ENCODE measurements around the gene WNT7B.
A peak's percentile ranks its signal among the peaks of the same experiment; 100 is the strongest.
"Not testable (repeated sequence)": the region's sequence is repeated elsewhere in the genome, so short reads cannot be mapped to it uniquely, and the experiment has no call there.

Gene WNT7B

DNA sequence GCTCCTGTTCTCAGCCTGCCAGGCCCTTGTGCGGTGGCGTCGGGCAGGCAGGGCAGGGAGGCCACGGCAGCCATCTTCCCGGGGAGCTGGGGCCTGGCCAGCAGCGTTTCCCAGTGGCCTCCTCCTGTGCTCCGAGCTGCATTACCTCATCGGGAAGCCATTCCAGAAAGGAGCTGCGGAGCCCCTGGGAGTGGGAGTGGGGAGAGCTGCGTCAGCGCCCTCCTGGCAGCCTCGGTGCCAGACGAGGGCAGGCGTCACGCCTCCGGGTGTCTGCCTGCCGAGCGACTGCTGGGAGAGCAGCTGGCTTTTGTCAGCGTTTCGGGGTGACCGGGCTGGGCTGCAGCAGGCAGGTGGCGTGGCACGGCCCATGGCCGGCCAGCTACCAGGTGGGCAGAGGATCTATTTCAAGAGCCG lies 30.9 kb upstream of the WNT7B start:
- peak; percentile 54 for DNase-seq

- no peak for DNase-seq
Measured at GRCh38 chr22:46007003-46007847, 30.3 kb upstream of the WNT7B start.

DNA sequence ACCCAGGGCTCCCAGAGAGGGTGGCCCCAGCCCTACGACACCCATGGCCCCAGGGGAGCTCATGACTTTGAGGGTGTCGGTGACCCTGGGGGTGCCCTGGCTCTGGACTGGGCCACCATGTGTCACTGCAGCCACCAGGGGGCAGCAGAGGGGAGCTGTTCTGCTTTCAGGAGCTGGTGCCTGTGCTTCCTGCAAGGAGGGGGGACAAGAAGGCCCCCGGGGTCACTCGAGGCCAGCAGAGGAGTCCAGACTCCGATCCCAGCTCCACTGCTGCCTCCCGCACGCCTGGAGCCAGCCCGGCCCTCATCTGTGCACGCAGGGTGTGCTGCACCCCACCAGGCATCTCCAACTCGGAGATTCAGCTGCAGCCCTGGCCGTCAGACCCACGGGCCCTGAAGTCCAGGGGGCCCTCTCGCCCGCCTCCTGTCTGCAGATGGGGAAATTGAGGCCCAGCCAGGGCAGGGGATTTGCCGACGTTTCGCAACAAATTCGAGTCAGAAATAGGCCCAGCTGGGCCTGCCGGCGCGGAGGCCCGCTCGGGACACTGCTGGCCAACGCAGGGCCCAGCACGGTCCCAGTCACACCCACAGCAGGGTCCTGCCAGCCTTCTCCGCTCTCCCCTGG lies 29.5 kb upstream of the WNT7B start:
- DNase-seq, result no peak

GRCh38 chr22:46005116-46005705 lies 28.2 kb upstream of the WNT7B start:
- DNase-seq, result not testable (repeated sequence)

- DNase-seq, result no peak
Measured at GRCh38 chr22:46004105-46004866, 27.3 kb upstream of the WNT7B start.

- no peak for DNase-seq
Measured at GRCh38 chr22:46003271-46004091, 26.5 kb upstream of the WNT7B start.

DNA sequence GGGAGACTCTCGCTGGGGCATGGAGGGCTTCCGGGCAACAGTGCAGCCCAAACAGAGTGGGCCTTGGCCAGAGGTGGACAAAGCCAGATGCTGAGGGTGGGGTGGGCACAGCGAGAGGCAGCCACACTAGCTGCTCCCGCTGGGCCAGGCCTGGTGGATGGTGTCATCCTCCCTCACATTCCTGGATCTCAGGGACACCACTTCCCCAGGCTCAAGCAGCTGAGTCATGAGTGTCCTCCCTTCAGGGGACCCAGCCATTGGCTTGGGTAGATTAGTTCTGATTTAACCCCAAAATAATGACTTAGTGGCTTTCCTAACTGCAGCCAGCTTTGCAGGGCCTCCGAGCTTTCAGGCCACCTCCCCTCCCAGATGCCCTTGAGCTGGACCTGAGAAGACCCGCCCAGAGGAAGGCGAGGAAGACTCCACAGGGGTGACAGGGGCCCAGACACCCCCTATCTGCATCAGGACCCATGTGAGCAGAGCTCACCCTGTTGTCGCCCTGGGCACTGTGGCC lies 25.9 kb upstream of the WNT7B start:
- DNase-seq, result no peak

- DNase-seq, result peak; percentile 53
Measured at GRCh38 chr22:46001426-46002106, 24.6 kb upstream of the WNT7B start.

DNA sequence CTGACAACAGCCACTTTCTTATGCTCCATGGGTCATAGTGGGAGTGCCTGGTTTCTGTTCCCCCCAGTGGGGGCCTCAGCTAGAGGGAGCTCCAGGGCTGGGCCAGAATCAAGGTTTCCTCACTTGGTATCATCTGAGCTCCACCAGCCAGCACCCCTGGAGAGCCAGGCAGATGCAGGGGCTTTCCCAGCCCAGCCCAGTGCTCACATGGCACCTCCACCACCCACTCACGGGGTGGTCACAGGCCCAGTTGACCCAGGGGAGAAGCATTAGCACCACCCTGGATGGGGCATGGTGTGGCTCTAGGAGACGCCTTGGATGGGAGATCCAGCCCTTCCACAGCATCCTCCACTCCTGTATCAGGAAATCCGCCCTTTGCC lies 24.1 kb upstream of the WNT7B start:
- DNase-seq, result no peak

GRCh38 chr22:46000081-46001027 lies 23.4 kb upstream of the WNT7B start:
- DNase-seq, result no peak

- no peak for DNase-seq
Measured at GRCh38 chr22:45999379-45999971, 22.5 kb upstream of the WNT7B start.

GRCh38 chr22:45998638-45999378 lies 21.8 kb upstream of the WNT7B start:
- no peak for DNase-seq

GRCh38 chr22:45997777-45998637 lies 21.0 kb upstream of the WNT7B start:
- no peak for DNase-seq

DNA sequence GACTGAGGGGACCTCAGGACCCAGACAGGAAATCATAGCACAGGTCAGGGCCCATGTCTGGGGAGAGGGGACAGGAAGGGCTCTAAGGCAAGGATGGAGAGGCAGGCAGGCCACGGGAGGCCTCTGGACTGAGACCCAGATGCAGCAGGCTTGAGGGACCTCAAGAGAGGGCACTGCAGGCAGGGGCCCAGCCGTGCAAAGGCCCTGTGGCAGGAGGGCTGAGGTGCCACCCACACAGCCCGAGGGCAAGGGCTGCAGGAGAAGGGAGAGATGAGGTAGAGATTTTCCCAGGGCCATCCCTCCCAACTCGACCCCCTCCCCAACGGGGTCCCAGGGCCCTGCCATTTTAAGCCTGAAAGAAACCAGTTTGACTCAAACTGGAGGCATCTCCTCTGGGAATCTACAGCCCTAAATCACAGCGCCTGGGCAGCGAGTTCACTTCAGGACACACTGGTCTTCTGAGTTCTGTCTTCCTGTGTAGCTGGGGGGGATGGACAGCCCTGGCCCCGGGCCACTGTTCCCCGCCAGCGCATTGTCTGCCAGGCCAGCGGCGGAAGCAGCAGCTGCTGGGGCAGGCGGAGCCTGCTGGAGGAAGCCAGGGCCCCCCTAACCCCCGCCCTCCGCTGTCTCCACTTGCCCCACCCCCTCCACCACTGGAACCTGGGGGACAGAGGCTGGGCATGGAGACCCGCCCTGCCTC lies 20.3 kb upstream of the WNT7B start:
- peak; percentile 79 for DNase-seq

DNA sequence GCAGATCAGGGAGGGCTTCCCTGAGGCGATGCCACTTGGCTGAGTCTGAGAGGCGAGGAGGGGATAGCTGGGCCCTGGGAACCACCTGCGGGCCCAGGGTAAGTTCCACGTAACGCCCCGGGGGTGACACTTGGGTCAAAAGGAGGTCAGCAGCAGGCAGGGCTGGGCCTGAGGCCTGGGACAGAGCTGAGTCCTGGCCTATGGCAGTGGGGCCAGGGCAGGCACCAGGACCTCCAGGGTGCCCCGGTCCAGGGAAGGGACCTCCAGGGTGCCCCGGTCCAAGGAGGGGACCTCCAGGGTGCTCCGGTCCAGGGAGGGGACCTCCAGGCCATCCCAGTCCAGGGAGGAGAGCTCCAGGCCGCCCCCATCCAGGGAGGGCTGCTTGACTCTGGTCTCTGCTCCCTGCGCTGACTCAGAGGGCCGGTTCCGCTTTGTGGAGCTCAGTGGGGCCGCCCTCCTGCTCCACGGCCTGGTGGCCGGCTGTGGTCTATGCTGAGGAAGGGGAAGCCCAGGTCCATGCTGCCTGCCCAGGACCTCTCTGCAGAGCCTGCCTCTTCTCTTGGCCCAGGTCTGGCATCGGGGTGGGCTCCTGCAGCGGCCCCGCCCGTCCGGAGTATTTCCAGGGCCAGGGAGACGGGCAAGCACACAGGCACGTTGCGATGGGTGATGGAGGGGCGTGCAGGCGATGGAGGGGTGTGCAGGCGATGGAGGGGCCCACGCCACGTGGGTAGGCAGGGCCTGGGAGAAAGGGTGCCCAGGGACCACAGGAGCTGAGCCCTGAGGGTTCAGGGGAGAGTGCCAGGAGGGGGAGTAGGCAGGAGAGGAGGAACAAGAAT lies 19.5 kb upstream of the WNT7B start:
- DNase-seq, result no peak

DNA sequence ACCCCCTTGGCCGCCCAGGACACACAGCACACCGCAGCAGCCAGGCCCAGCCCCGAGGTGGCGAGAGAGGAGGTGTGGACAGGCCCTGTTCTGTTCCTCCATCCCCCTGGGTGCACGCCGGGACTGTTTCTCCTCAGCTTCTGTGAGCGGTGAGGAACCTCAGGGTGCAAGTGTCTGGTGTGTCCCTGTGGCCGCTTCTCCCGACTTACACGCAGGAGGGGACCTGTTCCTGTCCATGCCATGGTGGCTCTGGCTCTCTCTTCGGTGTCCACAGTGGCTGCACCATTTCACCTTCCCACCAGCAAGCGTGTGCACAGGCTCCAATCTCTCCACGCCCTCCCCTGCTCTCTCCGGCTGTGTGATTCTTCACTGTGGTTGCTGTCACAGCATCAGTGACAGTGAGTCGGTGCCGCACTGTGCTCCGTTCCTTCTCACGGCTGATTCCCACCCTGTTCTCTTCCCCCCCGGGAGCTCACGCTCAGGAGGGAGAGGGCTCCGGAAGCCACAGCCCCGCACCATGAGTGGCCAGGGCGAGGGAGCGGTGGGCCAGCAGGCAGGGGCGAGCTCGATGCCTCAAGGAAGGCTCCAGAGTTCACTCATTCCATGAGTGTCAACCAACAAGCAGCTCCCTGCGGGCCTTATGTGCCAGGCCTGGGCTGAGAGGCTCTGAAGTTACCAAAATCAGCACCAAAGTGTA lies 18.6 kb upstream of the WNT7B start:
- no peak for DNase-seq
